SK-N-SH treated with all-trans-retinoic acid at 6 μM for 48 hours (cell line): Measurements from ENCODE around the gene KCNK5.

Source experiments
- ARNTL ChIP-seq: fragments of 450-650 bp; formaldehyde crosslinking; IDR thresholded peaks from 2 replicates; pipeline ENCODE4 v1.5.0; 2020; ENCODE audit warnings: low read depth, mild to moderate bottlenecking, moderate library complexity, borderline replicate concordance
- CSRNP3 ChIP-seq: fragments of 250-450 bp; sonication (Bioruptor Pico); IDR thresholded peaks from 2 replicates; pipeline ENCODE4 v1.5.1; 2021; ENCODE audit warnings: mild to moderate bottlenecking, moderate library complexity
- POU6F1 ChIP-seq: fragments of 250-450 bp; sonication (Bioruptor Pico); IDR thresholded peaks from 2 replicates; pipeline ENCODE4 v1.8.0; 2021; ENCODE audit warnings: low read depth, mild to moderate bottlenecking, moderate library complexity, borderline replicate concordance
- TCF4 ChIP-seq: fragments of 250-450 bp; sonication (Bioruptor Pico); IDR thresholded peaks from 2 replicates; pipeline ENCODE4 v1.8.0; 2021; ENCODE audit warnings: mild to moderate bottlenecking, moderate library complexity, borderline replicate concordance
- ZC3H10 ChIP-seq: fragments of 250-450 bp; sonication (Bioruptor Pico); IDR thresholded peaks from 2 replicates; pipeline ENCODE4 v1.5.1; 2021; ENCODE audit warnings: mild to moderate bottlenecking, moderate library complexity
- ZFP3 ChIP-seq: fragments of 250-450 bp; sonication (Bioruptor Pico); IDR thresholded peaks from 2 replicates; pipeline ENCODE4 v1.5.0; 2020; ENCODE audit warnings: mild to moderate bottlenecking, moderate library complexity
- ZFP30 ChIP-seq: fragments of 450-650 bp; formaldehyde crosslinking; IDR thresholded peaks from 2 replicates; pipeline ENCODE4 v1.5.0; 2022; ENCODE audit warnings: mild to moderate bottlenecking, moderate library complexity
- ZNF70 ChIP-seq: fragments of 450-650 bp; formaldehyde crosslinking; IDR thresholded peaks from 2 replicates; pipeline ENCODE4 v1.5.0; 2020; ENCODE audit warnings: mild to moderate bottlenecking, moderate library complexity
- TF ChIP-seq, protein P1 (sequence below): fragments of 250-450 bp; sonication (Bioruptor Pico); IDR thresholded peaks from 2 replicates; pipeline ENCODE4 v1.8.0; 2020; ENCODE audit warnings: mild to moderate bottlenecking, moderate library complexity, borderline replicate concordance
- TF ChIP-seq, protein P2 (sequence below): fragments of 250-450 bp; sonication (Bioruptor Pico); IDR thresholded peaks from 2 replicates; pipeline ENCODE4 v1.5.0; 2020; ENCODE audit warnings: mild to moderate bottlenecking, moderate library complexity

GRCh38 chr6:39214846-39215639 is 14.2 kb downstream of the KCNK5 start:
- TF ChIP-seq ARNTL (CRISPR knock-in tag) (no peak), TCF4 (CRISPR knock-in tag) (no peak), ZFP30 (CRISPR knock-in tag) (no peak), ZNF70 (CRISPR knock-in tag) (no peak), ZFP3 (CRISPR knock-in tag) (no peak), ZC3H10 (CRISPR knock-in tag) (no peak), CSRNP3 (CRISPR knock-in tag) (no peak), POU6F1 (CRISPR knock-in tag) (no peak)
- TF ChIP-seq, protein P1, sequence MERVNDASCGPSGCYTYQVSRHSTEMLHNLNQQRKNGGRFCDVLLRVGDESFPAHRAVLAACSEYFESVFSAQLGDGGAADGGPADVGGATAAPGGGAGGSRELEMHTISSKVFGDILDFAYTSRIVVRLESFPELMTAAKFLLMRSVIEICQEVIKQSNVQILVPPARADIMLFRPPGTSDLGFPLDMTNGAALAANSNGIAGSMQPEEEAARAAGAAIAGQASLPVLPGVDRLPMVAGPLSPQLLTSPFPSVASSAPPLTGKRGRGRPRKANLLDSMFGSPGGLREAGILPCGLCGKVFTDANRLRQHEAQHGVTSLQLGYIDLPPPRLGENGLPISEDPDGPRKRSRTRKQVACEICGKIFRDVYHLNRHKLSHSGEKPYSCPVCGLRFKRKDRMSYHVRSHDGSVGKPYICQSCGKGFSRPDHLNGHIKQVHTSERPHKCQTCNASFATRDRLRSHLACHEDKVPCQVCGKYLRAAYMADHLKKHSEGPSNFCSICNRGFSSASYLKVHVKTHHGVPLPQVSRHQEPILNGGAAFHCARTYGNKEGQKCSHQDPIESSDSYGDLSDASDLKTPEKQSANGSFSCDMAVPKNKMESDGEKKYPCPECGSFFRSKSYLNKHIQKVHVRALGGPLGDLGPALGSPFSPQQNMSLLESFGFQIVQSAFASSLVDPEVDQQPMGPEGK (CRISPR knock-in tag), result no peak
- TF ChIP-seq, protein P2, sequence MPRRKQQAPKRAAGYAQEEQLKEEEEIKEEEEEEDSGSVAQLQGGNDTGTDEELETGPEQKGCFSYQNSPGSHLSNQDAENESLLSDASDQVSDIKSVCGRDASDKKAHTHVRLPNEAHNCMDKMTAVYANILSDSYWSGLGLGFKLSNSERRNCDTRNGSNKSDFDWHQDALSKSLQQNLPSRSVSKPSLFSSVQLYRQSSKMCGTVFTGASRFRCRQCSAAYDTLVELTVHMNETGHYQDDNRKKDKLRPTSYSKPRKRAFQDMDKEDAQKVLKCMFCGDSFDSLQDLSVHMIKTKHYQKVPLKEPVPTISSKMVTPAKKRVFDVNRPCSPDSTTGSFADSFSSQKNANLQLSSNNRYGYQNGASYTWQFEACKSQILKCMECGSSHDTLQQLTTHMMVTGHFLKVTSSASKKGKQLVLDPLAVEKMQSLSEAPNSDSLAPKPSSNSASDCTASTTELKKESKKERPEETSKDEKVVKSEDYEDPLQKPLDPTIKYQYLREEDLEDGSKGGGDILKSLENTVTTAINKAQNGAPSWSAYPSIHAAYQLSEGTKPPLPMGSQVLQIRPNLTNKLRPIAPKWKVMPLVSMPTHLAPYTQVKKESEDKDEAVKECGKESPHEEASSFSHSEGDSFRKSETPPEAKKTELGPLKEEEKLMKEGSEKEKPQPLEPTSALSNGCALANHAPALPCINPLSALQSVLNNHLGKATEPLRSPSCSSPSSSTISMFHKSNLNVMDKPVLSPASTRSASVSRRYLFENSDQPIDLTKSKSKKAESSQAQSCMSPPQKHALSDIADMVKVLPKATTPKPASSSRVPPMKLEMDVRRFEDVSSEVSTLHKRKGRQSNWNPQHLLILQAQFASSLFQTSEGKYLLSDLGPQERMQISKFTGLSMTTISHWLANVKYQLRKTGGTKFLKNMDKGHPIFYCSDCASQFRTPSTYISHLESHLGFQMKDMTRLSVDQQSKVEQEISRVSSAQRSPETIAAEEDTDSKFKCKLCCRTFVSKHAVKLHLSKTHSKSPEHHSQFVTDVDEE (CRISPR knock-in tag), result no peak
